Stimulated activated CD4-positive, alpha-beta T cell treated with anti-CD3 and anti-CD28 coated beads, Interleukin-1b, Interleukin-23, amount 100 ng/mL, for 4 hours (primary cell): ENCODE data around the gene NPPC.
"Not testable (repeated sequence)": the region's sequence is repeated elsewhere in the genome, so short reads cannot be mapped to it uniquely, and the experiment has no call there.

Experiments
- DNase-seq, 2 donors: peaks; one replicate each; pipeline ENCODE4 v3.0.0-alpha.2; 2020; ENCODE audit warnings: low read depth in 2 of 2

Gene NPPC, protein sequence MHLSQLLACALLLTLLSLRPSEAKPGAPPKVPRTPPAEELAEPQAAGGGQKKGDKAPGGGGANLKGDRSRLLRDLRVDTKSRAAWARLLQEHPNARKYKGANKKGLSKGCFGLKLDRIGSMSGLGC

GRCh38 chr2:231926180-231926741 lies at the start of gene NPPC:
TSS of gene NPPC (minus strand) at chr2:231926396. CDS start at chr2:231926249, 147 bp downstream.
- peak; percentile 41 to 71 for DNase-seq

DNA sequence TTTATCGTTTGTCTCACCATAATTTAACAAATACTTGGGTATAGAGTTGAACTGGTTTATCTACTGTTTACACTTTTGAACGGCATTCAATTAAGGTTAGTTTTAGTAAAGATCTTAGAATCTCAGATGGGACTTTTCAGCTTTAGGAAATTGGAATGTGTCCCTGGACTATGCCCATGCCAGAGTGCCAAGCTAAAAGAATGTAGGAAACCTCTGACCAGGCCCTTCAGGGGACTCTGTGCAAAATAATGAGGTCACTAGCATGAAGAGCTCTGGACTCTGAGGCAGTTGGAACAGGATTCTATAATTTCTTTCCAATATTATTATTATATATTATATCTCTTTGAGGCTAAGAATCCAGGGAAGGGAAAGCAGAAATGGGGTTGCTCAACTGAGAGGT lies 48.8 kb upstream of the NPPC start:
- DNase-seq, result no peak

DNA sequence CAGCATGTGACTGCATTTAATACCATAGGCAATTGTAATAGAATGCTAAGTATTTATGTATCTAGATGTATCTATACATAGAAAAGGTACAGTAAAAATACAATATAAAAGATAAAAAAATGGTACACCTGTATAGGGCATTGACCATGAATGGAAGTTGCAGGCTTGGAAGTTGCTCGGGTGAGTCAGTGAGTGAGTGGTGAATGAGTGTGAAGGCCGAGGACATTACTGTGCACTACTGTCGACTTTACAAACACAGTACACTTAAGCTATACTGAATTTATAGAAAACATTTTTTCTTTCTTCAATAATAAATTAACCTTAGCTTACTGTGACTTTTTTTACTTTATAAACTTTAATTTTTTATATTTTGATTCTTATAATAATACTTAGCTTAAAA lies 44.3 kb upstream of the NPPC start:
- DNase-seq, result no peak

DNA sequence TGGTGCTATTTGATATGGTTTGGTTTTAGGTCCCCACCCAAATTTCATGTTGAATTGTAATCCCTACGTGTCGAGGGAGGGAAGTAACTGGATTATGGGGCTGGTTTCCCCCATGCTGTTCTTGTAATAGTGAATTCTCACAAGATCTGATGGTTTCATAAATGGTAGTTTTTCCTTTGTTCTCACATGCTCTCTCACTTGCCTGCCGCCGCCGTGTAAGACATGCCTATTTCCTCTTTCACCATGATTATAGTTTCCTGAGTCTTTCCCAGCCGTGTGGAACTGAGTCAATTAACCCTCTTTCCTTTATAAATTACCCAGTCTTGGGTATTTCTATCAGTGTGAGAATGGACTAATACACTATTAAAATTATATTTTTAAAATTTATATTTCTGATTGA lies 42.6 kb upstream of the NPPC start:
- DNase-seq, result no peak

GRCh38 chr2:231966886-231967285 lies 40.7 kb upstream of the NPPC start:
- no peak for DNase-seq

- DNase-seq, result no peak
Observed at GRCh38 chr2:231965102-231965501, 38.9 kb upstream of the NPPC start.

GRCh38 chr2:231961349-231962166 lies 35.4 kb upstream of the NPPC start, which contains the start of gene DIS3L2:
TSS of gene DIS3L2 (plus strand) at chr2:231961713. CDS start at chr2:232014928, 53,215 bp downstream.
- DNase-seq, result peak; percentile 64 to 70

GRCh38 chr2:231960810-231961348 lies 34.7 kb upstream of the NPPC start:
- no peak for DNase-seq

DNA sequence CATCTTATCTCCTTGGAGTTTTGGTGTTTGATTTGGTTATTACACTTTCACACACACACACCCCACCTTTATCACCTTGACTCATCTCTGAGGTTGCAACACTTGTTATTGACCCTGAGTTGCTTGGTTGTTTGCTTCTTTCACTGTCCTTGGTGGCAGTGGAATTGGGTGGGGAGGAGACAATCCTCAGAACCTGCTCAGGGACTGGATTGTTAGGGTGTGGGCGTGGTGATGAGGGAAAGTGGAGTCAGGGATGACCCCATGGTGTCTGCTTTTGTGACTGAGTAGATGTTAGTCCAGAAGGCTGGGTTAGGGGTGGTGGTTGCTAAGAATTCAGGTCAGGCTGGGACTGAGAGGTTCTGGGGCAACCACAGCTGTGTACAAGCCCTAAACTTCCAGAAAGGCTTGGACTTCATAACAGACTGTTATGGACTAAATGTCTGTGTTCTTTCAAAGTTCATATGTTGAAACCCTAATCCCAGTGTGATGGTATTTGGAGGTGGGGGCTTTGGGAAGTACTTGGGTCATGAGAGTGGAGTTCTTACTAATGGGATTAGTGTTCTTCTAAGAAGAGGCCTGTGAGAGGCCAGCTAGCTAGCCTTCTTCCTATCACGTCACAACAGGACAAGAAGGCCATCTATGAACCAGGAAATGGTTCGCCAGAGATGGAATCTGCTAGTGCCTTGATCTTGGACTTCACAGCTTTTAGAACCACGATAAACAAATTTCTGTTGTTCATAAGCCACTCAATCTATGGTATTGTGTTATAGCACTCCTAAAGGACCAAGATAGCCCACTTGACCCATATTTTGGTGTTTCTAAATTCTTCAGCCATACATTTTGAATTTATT lies 31.9 kb upstream of the NPPC start:
- no peak for DNase-seq

GRCh38 chr2:231955758-231956472 lies 29.7 kb upstream of the NPPC start:
- DNase-seq, result no peak

- DNase-seq, result no peak
Observed at GRCh38 chr2:231951452-231952035, 25.3 kb upstream of the NPPC start.

DNA sequence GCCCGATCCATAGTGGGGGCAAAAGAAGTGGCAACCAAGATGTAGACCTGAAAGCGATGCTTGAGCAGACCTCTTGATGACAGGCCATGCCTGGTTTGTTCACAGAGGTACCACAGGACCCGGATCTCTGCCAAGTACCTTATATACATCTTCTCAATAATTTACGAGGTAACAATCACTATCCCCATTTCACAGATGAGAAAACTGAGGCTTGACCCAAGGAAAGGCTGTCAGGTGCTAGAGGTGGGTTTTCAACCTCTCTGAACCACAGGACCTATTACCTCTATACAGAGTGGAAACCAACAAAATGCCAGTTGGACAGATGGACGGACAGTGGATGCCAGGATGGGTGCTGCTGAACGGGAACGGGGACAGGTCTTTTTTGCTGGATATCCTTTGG lies 21.5 kb upstream of the NPPC start:
- DNase-seq, result no peak

DNA sequence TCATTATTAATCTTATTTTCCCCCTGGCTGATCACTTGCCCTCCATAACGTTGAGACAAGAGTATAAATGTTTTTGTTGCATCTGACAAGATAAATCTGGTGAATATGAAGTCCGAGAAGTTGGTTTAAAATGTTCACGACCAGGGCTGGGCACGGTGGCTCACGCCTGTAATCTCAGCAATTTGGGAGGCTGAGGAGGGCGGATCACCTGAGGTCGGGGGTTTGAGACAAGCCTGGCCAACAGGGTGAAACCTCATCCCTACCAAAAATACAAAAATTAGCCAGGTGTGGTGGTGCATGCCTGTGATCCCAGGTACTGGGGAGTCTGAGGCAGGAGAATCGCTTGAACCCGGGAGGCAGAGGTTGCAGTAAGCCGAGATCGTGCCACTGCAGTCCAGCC lies 20.9 kb upstream of the NPPC start:
- DNase-seq, result not testable (repeated sequence)

DNA sequence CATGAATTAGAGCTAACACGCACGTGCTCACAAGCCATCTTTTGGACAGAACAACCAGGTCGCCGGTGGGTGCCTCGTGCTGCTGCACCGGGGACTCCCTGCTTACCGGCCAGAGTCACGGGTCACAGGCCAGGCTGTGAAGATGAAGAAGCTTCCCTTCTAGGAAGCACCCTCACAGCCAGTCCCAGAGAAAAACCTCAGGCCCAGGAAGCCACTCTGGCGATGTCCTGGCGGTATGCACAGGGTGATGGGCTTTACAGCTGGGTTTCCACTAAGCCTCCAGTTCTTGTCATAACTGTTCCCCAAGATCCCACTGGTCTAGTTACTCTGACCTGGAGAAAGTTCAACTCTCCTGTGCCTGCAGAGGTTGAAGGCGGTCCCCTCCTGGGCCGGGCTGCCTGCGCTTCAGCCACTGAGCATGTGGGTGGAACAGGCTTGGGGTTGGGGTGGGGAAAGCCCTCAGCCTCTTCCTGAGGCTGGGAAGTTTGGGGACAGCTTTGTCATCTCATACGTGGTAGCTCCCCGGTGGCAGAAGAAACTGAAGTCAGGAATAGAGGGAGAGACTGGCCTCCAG lies 20.1 kb upstream of the NPPC start:
- DNase-seq, result no peak

DNA sequence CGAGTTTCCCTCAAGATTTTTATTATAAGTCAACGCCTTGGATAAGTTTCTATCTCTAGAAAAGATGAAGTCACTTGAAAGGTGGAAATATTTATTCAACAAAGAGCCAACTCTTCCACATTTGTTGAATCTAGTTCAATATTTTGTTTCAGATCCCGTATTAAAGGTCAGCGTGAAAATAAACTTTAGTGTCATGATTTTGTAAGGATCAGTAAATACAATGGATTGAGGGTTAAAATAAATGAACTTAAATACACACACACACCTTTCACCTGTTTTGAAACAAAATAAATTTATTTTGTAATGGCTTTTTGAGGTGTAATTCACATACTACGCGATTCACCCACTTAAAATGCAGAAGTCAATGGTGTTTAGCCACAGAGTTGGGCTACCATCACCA lies 16.0 kb upstream of the NPPC start:
- DNase-seq, result no peak

GRCh38 chr2:231941673-231942072 lies 15.5 kb upstream of the NPPC start:
- DNase-seq, result no peak

GRCh38 chr2:231940795-231941194 lies 14.6 kb upstream of the NPPC start:
- DNase-seq, result no peak

DNA sequence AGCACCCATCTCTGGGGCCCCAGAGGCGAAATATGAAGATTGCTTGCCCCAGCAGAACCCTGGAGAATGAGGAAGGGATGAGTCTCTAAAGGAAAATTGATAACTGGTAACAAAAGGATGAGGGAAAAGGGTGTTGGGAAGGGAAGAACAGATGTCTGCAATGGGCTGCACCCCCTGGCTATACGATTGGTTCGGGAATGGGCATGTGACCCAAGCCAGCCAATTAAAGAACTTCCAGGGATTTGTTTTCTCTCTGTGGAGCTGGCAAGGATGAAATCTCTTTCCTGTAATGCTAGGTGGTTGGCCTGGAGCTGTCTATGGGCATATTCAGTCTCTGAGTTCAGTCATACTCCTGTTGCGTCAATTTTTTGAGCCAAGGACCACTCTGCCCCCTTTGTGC lies 12.8 kb upstream of the NPPC start:
- DNase-seq, result no peak

GRCh38 chr2:231937057-231937456 lies 10.9 kb upstream of the NPPC start:
- DNase-seq, result no peak

- no peak for DNase-seq
Observed at GRCh38 chr2:231936491-231936890, 10.3 kb upstream of the NPPC start.

DNA sequence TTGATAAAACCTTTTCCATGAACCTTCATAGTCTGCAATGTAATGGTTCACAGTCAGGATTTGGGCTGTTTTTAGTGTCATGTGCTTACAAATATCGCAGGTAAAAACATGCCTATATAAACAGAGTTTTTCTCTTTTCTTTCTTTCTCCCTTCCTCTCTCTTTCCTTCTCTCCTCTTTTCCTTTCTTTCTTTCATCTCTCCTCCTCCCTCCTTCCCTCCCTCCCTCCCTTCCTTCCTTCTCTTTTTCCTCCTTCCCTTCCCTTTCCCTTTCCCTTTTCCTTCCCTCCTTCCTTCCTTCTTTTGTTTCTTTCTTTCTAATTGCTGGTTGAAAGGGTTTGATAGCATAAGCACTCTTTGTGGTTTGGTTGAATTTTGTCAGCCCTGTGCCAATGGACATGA lies 9.6 kb upstream of the NPPC start:
- no peak for DNase-seq
